ENCODE data around the gene MMP2.

- no peak for TF ChIP-seq RXRA (IDR thresholded peaks at IDR 0.05; ENCODE audit: insufficient read depth, low read depth, low read length)
- TF ChIP-seq RNF2 (IDR thresholded peaks at IDR 0.05; ENCODE audit: borderline replicate concordance, low read depth, low read length, missing control alignments, poor library complexity, severe bottlenecking), result no peak
- TF ChIP-seq JUN (IDR thresholded peaks at IDR 0.05; ENCODE audit: low read depth, low read length), result no peak
- TF ChIP-seq GTF2F1 (IDR thresholded peaks at IDR 0.05; ENCODE audit: borderline replicate concordance, low read depth, low read length), result no peak
- no peak for TF ChIP-seq CTCF (IDR thresholded peaks at IDR 0.05; ENCODE audit: control extremely low read depth in 1 of 3, insufficient read depth in 1 of 3, low read depth in 1 of 3, low read length in 3 of 3)
- no peak for TF ChIP-seq EZH2 (IDR thresholded peaks at IDR 0.05; ENCODE audit: low read depth, low read length, severe bottlenecking)
- TF ChIP-seq RFX5 (IDR thresholded peaks at IDR 0.05; ENCODE audit: borderline replicate concordance, low read depth, low read length), result no peak
- no peak for TF ChIP-seq BCL11A (IDR thresholded peaks at IDR 0.05; ENCODE audit: low read depth in 2 of 2, low read length in 2 of 2)
- no peak for TF ChIP-seq SUZ12 (IDR thresholded peaks at IDR 0.05; ENCODE audit: low read length)
- no peak for TF ChIP-seq TBP (IDR thresholded peaks at IDR 0.05; ENCODE audit: low read depth, low read length)
Measured at GRCh38 chr16:55474821-55475220, 4.2 kb upstream of the MMP2 start.
